WTC11 (cell line): ENCODE data around the gene ZNF561. TPM values are rescaled to one million over a fixed set of nuclear protein-coding genes. Genes with fewer than 3 reads are reported as not detected.

Experiments
- E2F5 ChIP-seq: sonication (generic); formaldehyde crosslinking; IDR thresholded peaks from 2 replicates; pipeline ENCODE4 v1.8.1; 2022; ENCODE audit warnings: mild to moderate bottlenecking, moderate library complexity, missing genetic modification reagents
- EMX1 ChIP-seq: fragments of 250-450 bp; sonication (Bioruptor Pico); IDR thresholded peaks from 2 replicates; pipeline ENCODE4 v1.8.0; 2021; ENCODE audit warnings: mild to moderate bottlenecking
- ETV6 ChIP-seq: sonication (generic); formaldehyde crosslinking; IDR thresholded peaks from 2 replicates; pipeline ENCODE4 v1.8.1; 2022; ENCODE audit warnings: mild to moderate bottlenecking, missing genetic modification reagents
- FOXJ3 ChIP-seq: sonication (generic); formaldehyde crosslinking; IDR thresholded peaks from 2 replicates; pipeline ENCODE4 v1.9.0; 2021; ENCODE audit warnings: missing genetic modification reagents, mild to moderate bottlenecking, borderline replicate concordance
- FOXK1 ChIP-seq: sonication (generic); formaldehyde crosslinking; IDR thresholded peaks from 2 replicates; pipeline ENCODE4 v1.8.0; 2022; ENCODE audit warnings: mild to moderate bottlenecking, moderate library complexity, missing genetic modification reagents
- FOXP4 ChIP-seq: sonication (generic); formaldehyde crosslinking; IDR thresholded peaks from 2 replicates; pipeline ENCODE4 v1.8.0; 2022; ENCODE audit warnings: mild to moderate bottlenecking, missing genetic modification reagents
- IRF1 ChIP-seq: sonication (generic); formaldehyde crosslinking; IDR thresholded peaks from 2 replicates; pipeline ENCODE4 v1.8.0; 2023; ENCODE audit warnings: missing genetic modification reagents
- MXD4 ChIP-seq: fragments of 250-450 bp; sonication (Bioruptor Pico); IDR thresholded peaks from 2 replicates; pipeline ENCODE4 v1.8.0; 2021; ENCODE audit warnings: mild to moderate bottlenecking, moderate library complexity, borderline replicate concordance
- SMAD3 ChIP-seq: sonication (generic); formaldehyde crosslinking; IDR thresholded peaks from 2 replicates; pipeline ENCODE4 v1.8.0; 2022; ENCODE audit warnings: missing genetic modification reagents, mild to moderate bottlenecking, borderline replicate concordance
- SOX15 ChIP-seq: fragments of 250-450 bp; sonication (Bioruptor Pico); IDR thresholded peaks from 2 replicates; pipeline ENCODE4 v1.9.0; 2021; ENCODE audit warnings: mild to moderate bottlenecking
- USF1 ChIP-seq: sonication (generic); formaldehyde crosslinking; IDR thresholded peaks from 2 replicates; pipeline ENCODE4 v1.8.0; 2022; ENCODE audit warnings: mild to moderate bottlenecking, missing genetic modification reagents
- ZNF317 ChIP-seq: sonication (generic); formaldehyde crosslinking; IDR thresholded peaks from 2 replicates; pipeline ENCODE4 v1.8.1; 2023; ENCODE audit warnings: low read depth, mild to moderate bottlenecking, moderate library complexity, missing genetic modification reagents, borderline replicate concordance
- ZNF423 ChIP-seq: fragments of 250-450 bp; sonication (Bioruptor Pico); IDR thresholded peaks from 2 replicates; pipeline ENCODE4 v2.1.2; 2022; ENCODE audit warnings: mild to moderate bottlenecking, moderate library complexity
- total RNA-seq: library from RNA; stranded (reverse); gene quantifications from 3 replicates; pipeline ENCODE4 v1.2.3, GENCODE V29; 2021
- TF ChIP-seq, protein P1 (sequence below): sonication (generic); formaldehyde crosslinking; IDR thresholded peaks from 2 replicates; pipeline ENCODE4 v1.8.1; 2023; ENCODE audit warnings: mild to moderate bottlenecking, missing genetic modification reagents, borderline replicate concordance
- TF ChIP-seq, protein P2 (sequence below): fragments of 250-450 bp; sonication (Bioruptor Pico); IDR thresholded peaks from 2 replicates; pipeline ENCODE4 v1.9.0; 2021; ENCODE audit warnings: mild to moderate bottlenecking

Gene ZNF561
- total RNA-seq, 1 experiment from 2014 or later = 67.9 TPM

- TF ChIP-seq, protein P1, sequence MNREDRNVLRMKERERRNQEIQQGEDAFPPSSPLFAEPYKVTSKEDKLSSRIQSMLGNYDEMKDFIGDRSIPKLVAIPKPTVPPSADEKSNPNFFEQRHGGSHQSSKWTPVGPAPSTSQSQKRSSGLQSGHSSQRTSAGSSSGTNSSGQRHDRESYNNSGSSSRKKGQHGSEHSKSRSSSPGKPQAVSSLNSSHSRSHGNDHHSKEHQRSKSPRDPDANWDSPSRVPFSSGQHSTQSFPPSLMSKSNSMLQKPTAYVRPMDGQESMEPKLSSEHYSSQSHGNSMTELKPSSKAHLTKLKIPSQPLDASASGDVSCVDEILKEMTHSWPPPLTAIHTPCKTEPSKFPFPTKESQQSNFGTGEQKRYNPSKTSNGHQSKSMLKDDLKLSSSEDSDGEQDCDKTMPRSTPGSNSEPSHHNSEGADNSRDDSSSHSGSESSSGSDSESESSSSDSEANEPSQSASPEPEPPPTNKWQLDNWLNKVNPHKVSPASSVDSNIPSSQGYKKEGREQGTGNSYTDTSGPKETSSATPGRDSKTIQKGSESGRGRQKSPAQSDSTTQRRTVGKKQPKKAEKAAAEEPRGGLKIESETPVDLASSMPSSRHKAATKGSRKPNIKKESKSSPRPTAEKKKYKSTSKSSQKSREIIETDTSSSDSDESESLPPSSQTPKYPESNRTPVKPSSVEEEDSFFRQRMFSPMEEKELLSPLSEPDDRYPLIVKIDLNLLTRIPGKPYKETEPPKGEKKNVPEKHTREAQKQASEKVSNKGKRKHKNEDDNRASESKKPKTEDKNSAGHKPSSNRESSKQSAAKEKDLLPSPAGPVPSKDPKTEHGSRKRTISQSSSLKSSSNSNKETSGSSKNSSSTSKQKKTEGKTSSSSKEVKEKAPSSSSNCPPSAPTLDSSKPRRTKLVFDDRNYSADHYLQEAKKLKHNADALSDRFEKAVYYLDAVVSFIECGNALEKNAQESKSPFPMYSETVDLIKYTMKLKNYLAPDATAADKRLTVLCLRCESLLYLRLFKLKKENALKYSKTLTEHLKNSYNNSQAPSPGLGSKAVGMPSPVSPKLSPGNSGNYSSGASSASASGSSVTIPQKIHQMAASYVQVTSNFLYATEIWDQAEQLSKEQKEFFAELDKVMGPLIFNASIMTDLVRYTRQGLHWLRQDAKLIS = no peak
- TF ChIP-seq FOXK1 (CRISPR knock-in tag) = peak; percentile 43; the same call in 1 of the 2 replicates
- TF ChIP-seq FOXJ3 (CRISPR knock-in tag) = no peak
- no peak for TF ChIP-seq ZNF317 (CRISPR knock-in tag)
- TF ChIP-seq USF1 = peak; percentile 40
- TF ChIP-seq SMAD3 (CRISPR knock-in tag) = no peak
- TF ChIP-seq EMX1 (CRISPR knock-in tag) = no peak
- TF ChIP-seq MXD4 (CRISPR knock-in tag) = no peak
- TF ChIP-seq E2F5 (CRISPR knock-in tag) = peak; percentile 72; the same call in 1 of the 2 replicates
- peak; percentile 40; the same call in 1 of the 2 replicates for TF ChIP-seq FOXP4 (CRISPR knock-in tag)
- TF ChIP-seq IRF1 (CRISPR knock-in tag) = no peak; the same call in 1 of the 2 replicates
- peak; percentile 87 for TF ChIP-seq ZNF423 (CRISPR knock-in tag)
- peak; percentile 62 for TF ChIP-seq ETV6 (CRISPR knock-in tag)
- TF ChIP-seq, protein P2, sequence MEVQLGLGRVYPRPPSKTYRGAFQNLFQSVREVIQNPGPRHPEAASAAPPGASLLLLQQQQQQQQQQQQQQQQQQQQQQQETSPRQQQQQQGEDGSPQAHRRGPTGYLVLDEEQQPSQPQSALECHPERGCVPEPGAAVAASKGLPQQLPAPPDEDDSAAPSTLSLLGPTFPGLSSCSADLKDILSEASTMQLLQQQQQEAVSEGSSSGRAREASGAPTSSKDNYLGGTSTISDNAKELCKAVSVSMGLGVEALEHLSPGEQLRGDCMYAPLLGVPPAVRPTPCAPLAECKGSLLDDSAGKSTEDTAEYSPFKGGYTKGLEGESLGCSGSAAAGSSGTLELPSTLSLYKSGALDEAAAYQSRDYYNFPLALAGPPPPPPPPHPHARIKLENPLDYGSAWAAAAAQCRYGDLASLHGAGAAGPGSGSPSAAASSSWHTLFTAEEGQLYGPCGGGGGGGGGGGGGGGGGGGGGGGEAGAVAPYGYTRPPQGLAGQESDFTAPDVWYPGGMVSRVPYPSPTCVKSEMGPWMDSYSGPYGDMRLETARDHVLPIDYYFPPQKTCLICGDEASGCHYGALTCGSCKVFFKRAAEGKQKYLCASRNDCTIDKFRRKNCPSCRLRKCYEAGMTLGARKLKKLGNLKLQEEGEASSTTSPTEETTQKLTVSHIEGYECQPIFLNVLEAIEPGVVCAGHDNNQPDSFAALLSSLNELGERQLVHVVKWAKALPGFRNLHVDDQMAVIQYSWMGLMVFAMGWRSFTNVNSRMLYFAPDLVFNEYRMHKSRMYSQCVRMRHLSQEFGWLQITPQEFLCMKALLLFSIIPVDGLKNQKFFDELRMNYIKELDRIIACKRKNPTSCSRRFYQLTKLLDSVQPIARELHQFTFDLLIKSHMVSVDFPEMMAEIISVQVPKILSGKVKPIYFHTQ (CRISPR knock-in tag) = no peak
- no peak for TF ChIP-seq SOX15 (CRISPR knock-in tag)
Measured at GRCh38 chr19:9584073-9584833, 36.8 kb downstream of the ZNF561 start, which contains the start of gene ZNF121 (continued).
